ENCODE data around the gene MUS81. TPM values are rescaled to one million over a fixed set of nuclear protein-coding genes. Genes with fewer than 3 reads are reported as not detected.
A peak's percentile ranks its signal among the peaks of the same experiment; 100 is the strongest.

Gene MUS81
- total and polyA plus RNA-seq, 3 experiments from 2014 or later = 35.2 to 85.8 (median 84.7) TPM

DNA sequence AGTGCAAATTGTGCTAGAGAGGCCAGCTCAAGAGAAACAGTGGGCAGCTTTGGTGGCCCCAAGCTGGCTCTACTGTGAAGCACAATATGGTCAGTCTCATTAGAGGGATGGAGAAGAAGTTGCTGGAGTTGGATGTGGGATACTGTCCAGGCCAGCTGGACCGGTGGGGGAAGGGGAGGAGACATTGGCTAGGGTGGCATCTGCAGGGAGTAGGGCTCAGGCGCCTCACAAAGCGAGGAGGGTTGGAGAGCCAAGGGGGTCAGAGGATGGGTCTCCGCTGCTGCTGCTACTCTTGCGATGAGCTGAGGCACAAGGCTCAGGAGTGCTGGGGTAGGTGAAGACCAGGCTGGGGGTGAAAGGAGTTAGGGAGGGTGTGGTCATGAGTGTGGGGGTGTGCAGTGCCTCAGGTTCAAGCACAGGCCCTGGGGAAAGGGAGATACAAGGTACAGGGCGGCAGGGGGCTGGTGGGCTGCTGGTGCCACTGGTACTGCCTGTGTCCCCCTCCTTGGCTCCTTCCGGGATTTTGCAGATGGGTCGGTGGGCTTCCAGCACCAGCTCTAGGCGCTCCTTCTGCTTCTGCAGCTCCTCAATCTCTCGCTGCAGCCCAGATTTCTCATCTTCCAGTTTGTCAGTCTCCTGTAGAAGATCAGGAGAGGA lies 32.6 kb downstream of the MUS81 start:
- Histone ChIP-seq H3K9me3 (ENCODE audit: low read length) (no peaks in the 10 kb centered on the region), H3K27ac (ENCODE audit: low read depth, low read length) (peak overlapping the region; percentile 87), H3K4me3 (ENCODE audit: low read length) (peak overlapping the region; percentile 74), H3K4me1 (ENCODE audit: insufficient read depth, low read length) (peaks cover 50% of the 10 kb centered on the region), H3K36me3 (ENCODE audit: insufficient read depth, low read length) (no peaks in the 10 kb centered on the region), H3K27me3 (ENCODE audit: insufficient read depth, low read length, poor library complexity, severe bottlenecking) (no peaks in the 10 kb centered on the region)
- ChIA-PET POLR2A (interaction anchor here (3.0 to 6.0 kb wide), 2 partner anchors 25 to 34 kb away, joined by 11 to 140 read pairs; partner anchors contain the start of genes C11orf68, CFL1 and MUS81), CTCF (interaction anchor here (0.7 to 21.9 kb wide), 7 partner anchors 7 to 76 kb away, joined by 3 to 560 read pairs (median 22); partner anchors contain the start of genes C11orf68, CFL1, CTSW and EFEMP2)
- peaks cover 54 to 58% (median 56%) of the 10 kb centered on the region in 3 donors for H3K4me1 Mint-ChIP-seq
- peaks cover 0 to 4% (median 0%) of the 10 kb centered on the region in 3 donors for H3K36me3 Mint-ChIP-seq
- H3K4me3 Mint-ChIP-seq = peak overlapping the region; percentile 78 to 92 (median 89)
- H3K27me3 Mint-ChIP-seq = no peaks in the 10 kb centered on the region
- H3K27ac Mint-ChIP-seq = peak overlapping the region; percentile 85 to 99 (median 93)
- no peaks in the 10 kb centered on the region for H3K9me3 Mint-ChIP-seq
- DNase-seq = no peak

DNA sequence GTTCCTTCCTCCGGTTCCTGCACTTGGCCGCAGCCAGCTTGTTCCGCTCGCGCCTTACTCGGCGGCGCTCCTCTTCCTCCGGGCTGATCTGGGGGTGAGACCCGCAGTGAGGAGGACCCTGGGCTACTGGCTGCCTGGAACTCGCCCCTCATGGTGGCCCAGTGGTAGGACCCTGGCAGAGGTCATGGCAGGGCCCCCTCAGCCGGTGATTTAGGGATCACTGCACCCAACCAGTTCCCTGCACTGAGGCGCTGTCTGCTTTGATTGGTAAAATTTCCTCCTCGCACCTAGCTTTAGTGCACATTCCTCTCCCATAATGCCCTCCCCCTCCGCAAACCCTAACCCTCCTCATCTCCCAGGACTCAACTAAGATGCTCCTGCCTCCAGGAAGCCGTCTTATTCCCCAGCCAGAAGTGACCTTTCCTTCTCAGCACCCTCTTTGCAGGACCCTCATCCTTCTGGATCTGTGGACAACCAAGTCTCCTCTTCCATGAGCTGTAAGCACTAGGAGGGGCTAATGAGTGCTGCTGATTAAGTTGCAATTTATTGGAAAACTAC lies 33.9 kb downstream of the MUS81 start:
- Histone ChIP-seq H3K4me3 (ENCODE audit: low read length) (peak overlapping the region; percentile 53), H3K4me1 (ENCODE audit: insufficient read depth, low read length) (peaks cover 49% of the 10 kb centered on the region), H3K36me3 (ENCODE audit: insufficient read depth, low read length) (no peaks in the 10 kb centered on the region), H3K27ac (ENCODE audit: low read depth, low read length) (peak overlapping the region; percentile 35), H3K9me3 (ENCODE audit: low read length) (no peaks in the 10 kb centered on the region), H3K27me3 (ENCODE audit: insufficient read depth, low read length, poor library complexity, severe bottlenecking) (peaks cover 6% of the 10 kb centered on the region)
- Mint-ChIP-seq H3K27me3 (no peaks in the 10 kb centered on the region), H3K4me3 (peak overlapping the region; percentile 78 to 92 (median 83)), H3K36me3 (no peaks in the 10 kb centered on the region), H3K4me1 (peaks cover 46 to 48% (median 46%) of the 10 kb centered on the region in 3 donors), H3K9me3 (no peaks in the 10 kb centered on the region), H3K27ac (peak overlapping the region; percentile 84 to 99 (median 92))
- CTCF ChIA-PET = interaction anchor here (3.8 to 21.9 kb wide), 2 partner anchors 9 to 25 kb away, joined by 22 to 560 read pairs; partner anchors contain the start of genes CFL1, CTSW, EFEMP2 and MUS81
- DNase-seq = peak in 2 of 5 donors; percentile 40
- POLR2A ChIA-PET = interaction anchor here (0.5 to 3.0 kb wide), 2 partner anchors 24 to 51 kb away, joined by 4 to 11 read pairs; partner anchors contain the start of gene C11orf68

DNA sequence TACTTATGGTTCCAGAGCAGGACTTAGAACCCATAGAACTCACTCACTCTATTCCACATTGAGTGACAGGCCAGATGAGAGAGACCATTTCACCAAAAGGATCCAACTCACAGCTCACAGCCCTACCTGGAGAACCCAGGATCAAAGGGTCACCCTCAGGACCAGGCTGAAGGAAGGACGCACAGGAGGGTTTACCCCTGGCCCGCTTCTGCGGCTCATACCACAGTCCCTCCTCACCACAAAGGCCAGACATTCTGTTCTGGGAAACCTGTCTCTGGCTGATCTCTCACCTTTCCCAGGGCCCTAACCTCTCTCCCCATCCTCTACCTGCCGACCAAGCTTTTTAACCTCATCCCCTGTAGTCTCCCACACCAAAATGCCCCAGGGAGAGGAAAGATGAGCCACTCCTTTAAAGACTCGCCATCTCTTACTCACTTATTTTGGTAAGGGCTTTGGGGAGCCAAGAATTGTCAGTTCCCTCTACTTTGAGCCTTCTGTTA lies 35.3 kb downstream of the MUS81 start:
- Histone ChIP-seq H3K4me3 (ENCODE audit: low read length) (no peak overlapping the region), H3K9me3 (ENCODE audit: low read length) (no peaks in the 10 kb centered on the region), H3K4me1 (ENCODE audit: insufficient read depth, low read length) (peaks cover 47% of the 10 kb centered on the region), H3K36me3 (ENCODE audit: insufficient read depth, low read length) (no peaks in the 10 kb centered on the region), H3K27me3 (ENCODE audit: insufficient read depth, low read length, poor library complexity, severe bottlenecking) (peaks cover 6% of the 10 kb centered on the region), H3K27ac (ENCODE audit: low read depth, low read length) (no peak overlapping the region)
- CTCF ChIA-PET = interaction anchor here (3.8 to 21.9 kb wide), 2 partner anchors 11 to 27 kb away, joined by 22 to 560 read pairs; partner anchors contain the start of genes CFL1, CTSW, EFEMP2 and MUS81
- no peaks in the 10 kb centered on the region for H3K9me3 Mint-ChIP-seq
- H3K36me3 Mint-ChIP-seq = no peaks in the 10 kb centered on the region
- peak overlapping the region in 7 of 8 donors; percentile 28 to 91 (median 70) for H3K27ac Mint-ChIP-seq
- H3K4me3 Mint-ChIP-seq = peak overlapping the region in 4 of 7 donors; percentile 29 to 72 (median 34)
- POLR2A ChIA-PET = interaction anchor here (0.5 to 0.8 kb wide), 2 partner anchors 23 to 1116 kb away, joined by 3 read pairs; partner anchors contain the start of gene C11orf68
- no peaks in the 10 kb centered on the region for H3K27me3 Mint-ChIP-seq
- no peak for DNase-seq
- H3K4me1 Mint-ChIP-seq = peaks cover 34 to 41% (median 34%) of the 10 kb centered on the region in 3 donors

DNA sequence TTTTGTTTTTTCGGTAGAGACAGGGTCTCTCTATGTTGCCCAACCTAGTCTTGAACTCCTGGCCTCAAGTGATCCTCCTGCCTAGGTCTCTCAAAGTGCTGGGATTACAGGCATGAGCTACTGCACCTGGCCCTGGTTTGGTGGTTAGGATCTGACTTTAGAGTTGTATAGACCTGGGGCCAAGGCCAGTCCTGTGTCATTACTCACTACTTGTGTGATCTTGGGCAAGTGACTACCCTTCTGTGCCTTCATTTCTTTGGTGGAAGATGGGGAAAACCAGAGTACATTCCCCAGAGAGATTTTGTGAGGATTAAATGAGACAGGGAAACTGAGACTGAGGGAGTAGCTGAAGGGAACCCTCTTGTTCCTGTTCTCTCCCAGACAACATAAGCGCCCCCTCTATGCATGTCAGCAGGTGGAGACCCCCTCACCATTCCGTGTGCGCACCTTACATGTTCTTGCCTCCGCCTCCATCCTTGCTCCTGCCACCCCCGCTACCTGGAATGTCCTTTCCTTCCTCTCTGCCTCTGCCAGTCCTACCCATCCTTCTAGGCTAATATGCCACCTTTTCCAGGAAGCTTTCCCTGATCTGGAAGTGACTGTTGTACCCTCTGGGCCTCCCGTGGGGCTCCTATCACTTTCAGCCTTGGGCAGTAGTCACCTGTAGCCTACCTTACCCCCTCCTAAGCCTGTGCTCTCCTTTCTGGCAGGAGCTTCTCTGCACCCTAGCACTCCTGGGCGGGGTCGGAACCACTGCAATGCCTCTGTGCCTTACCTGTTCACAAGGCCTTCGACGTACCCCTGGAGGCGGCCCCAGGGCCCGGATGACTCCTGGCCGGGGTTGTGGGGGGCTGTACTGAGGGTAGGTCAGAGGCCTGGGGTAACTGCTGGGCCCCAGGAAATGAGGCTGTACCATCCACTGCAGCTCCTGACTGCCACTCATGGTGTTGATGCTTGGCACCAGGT lies 36.1 kb downstream of the MUS81 start:
- H3K4me3 ChIP-seq (ENCODE audit: low read length) = no peak overlapping the region
- no peak overlapping the region for H3K27ac ChIP-seq (ENCODE audit: low read depth, low read length)
- no peaks in the 10 kb centered on the region for H3K9me3 ChIP-seq (ENCODE audit: low read length)
- no peaks in the 10 kb centered on the region for H3K9me3 Mint-ChIP-seq
- no peaks in the 10 kb centered on the region for H3K36me3 Mint-ChIP-seq
- peaks cover 36 to 44% (median 39%) of the 10 kb centered on the region in 3 donors for H3K4me1 Mint-ChIP-seq
- peak overlapping the region in 7 of 8 donors; percentile 26 to 92 (median 63) for H3K27ac Mint-ChIP-seq
- H3K27me3 Mint-ChIP-seq = no peaks in the 10 kb centered on the region
- no peaks in the 10 kb centered on the region for H3K36me3 ChIP-seq (ENCODE audit: insufficient read depth, low read length)
- no peak for DNase-seq
- ChIA-PET CTCF (interaction anchor here (2.7 to 21.9 kb wide), 4 partner anchors 7 to 28 kb away, joined by 13 to 560 read pairs (median 50); partner anchors contain the start of genes CCDC85B, CFL1, CTSW and EFEMP2), POLR2A (interaction anchor here (0.8 kb wide), 1 partner anchor 22 kb away, joined by 3 read pairs; the partner anchor contains the start of gene C11orf68)
- H3K27me3 ChIP-seq (ENCODE audit: insufficient read depth, low read length, poor library complexity, severe bottlenecking) = peaks cover 6% of the 10 kb centered on the region
- peak overlapping the region in 3 of 7 donors; percentile 2 to 51 (median 27) for H3K4me3 Mint-ChIP-seq
- peaks cover 54% of the 10 kb centered on the region for H3K4me1 ChIP-seq (ENCODE audit: insufficient read depth, low read length)

DNA sequence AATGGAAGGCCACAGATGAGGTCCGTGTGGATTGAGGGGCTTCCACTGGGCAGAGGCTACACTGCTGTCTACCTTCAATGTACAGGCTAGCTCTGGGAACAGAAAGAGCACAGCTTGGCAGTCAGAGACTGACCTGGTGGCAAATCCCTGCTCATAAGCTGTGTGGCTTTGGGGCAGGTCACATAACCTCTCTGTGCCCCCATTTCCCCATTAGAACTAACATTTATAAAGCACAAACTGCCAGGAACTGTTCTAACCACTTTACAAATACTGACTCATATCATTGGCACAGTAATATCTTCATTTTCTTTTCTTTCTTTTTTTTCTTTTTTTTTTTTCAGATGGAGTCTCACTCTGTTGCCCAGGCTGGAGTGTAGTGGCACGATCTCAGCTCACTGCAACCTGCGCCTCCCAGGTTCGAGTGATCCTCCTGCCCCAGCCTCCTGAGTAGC lies 36.8 kb downstream of the MUS81 start:
- ChIA-PET CTCF (interaction anchor here (0.7 to 21.9 kb wide), 4 partner anchors 8 to 71 kb away, joined by 3 to 560 read pairs (median 46); partner anchors contain the start of genes CCDC85B, CFL1, CTSW and EFEMP2), POLR2A (no interaction called here)
- no peak for DNase-seq
- Histone ChIP-seq H3K36me3 (ENCODE audit: insufficient read depth, low read length) (no peaks in the 10 kb centered on the region), H3K9me3 (ENCODE audit: low read length) (no peaks in the 10 kb centered on the region), H3K4me1 (ENCODE audit: insufficient read depth, low read length) (peaks cover 48% of the 10 kb centered on the region), H3K27ac (ENCODE audit: low read depth, low read length) (no peak overlapping the region), H3K4me3 (ENCODE audit: low read length) (no peak overlapping the region), H3K27me3 (ENCODE audit: insufficient read depth, low read length, poor library complexity, severe bottlenecking) (peaks cover 6% of the 10 kb centered on the region)
- Mint-ChIP-seq H3K27me3 (no peaks in the 10 kb centered on the region), H3K9me3 (no peaks in the 10 kb centered on the region), H3K4me1 (peaks cover 33 to 38% (median 36%) of the 10 kb centered on the region in 3 donors), H3K27ac (peak overlapping the region in 2 of 8 donors; percentile 29 to 76), H3K36me3 (no peaks in the 10 kb centered on the region), H3K4me3 (no peak overlapping the region)

DNA sequence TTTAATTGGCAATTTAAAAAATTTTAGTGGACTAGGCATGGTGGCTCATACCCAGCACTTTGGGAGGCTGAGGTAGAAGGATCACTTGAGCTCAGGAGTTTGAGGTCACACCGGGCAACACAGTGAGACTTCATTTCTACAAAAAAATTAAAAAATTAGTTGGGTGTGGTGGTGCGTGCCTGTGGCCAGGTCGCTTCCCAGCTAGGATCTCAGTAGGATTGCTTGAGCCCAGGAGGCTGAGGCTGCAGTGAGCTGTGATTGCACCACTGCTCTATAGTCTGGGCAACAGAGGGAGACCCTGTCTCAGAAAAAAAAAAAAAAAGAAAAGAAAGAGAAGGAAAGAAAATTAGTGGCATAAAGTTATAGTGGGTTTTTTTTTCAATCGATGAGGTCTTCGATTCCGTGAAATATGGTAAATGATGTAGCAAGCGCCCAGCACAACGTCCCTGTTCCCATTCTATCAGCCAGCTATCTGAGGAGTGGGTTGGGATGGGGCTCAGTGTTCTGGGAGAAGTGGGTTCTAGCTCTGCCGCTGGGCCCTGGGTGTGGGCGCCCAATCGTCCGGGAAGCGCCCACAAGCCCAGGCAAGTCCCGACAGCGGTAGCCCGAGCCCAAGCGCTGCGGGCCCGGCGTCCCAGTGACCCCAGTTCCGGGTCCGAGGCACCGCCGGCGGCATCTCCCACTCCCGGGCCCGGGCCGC lies 38.6 kb downstream of the MUS81 start:
- Mint-ChIP-seq H3K27me3 (no peaks in the 10 kb centered on the region), H3K9me3 (no peaks in the 10 kb centered on the region), H3K36me3 (no peaks in the 10 kb centered on the region), H3K27ac (peak overlapping the region in 5 of 8 donors; percentile 32 to 90 (median 74)), H3K4me1 (peaks cover 16 to 20% (median 20%) of the 10 kb centered on the region in 3 donors), H3K4me3 (peak overlapping the region in 6 of 7 donors; percentile 57 to 82 (median 73))
- Histone ChIP-seq H3K4me3 (ENCODE audit: low read length) (peak overlapping the region; percentile 50), H3K4me1 (ENCODE audit: insufficient read depth, low read length) (peaks cover 30% of the 10 kb centered on the region), H3K27ac (ENCODE audit: low read depth, low read length) (peak overlapping the region; percentile 62), H3K9me3 (ENCODE audit: low read length) (no peaks in the 10 kb centered on the region), H3K27me3 (ENCODE audit: insufficient read depth, low read length, poor library complexity, severe bottlenecking) (peaks cover 6% of the 10 kb centered on the region), H3K36me3 (ENCODE audit: insufficient read depth, low read length) (no peaks in the 10 kb centered on the region)
- POLR2A ChIA-PET = interaction anchor here (1.1 to 3.7 kb wide), 4 partner anchors 8 to 39 kb away, joined by 3 to 32 read pairs (median 4); partner anchors contain the start of gene CCDC85B
- CTCF ChIA-PET = interaction anchor here (0.7 to 21.9 kb wide), 4 partner anchors 9 to 30 kb away, joined by 3 to 560 read pairs (median 46); partner anchors contain the start of genes CCDC85B, CFL1, CTSW and EFEMP2
- no peak for DNase-seq
